ENCODE measurements around the gene CUTA.

DNA sequence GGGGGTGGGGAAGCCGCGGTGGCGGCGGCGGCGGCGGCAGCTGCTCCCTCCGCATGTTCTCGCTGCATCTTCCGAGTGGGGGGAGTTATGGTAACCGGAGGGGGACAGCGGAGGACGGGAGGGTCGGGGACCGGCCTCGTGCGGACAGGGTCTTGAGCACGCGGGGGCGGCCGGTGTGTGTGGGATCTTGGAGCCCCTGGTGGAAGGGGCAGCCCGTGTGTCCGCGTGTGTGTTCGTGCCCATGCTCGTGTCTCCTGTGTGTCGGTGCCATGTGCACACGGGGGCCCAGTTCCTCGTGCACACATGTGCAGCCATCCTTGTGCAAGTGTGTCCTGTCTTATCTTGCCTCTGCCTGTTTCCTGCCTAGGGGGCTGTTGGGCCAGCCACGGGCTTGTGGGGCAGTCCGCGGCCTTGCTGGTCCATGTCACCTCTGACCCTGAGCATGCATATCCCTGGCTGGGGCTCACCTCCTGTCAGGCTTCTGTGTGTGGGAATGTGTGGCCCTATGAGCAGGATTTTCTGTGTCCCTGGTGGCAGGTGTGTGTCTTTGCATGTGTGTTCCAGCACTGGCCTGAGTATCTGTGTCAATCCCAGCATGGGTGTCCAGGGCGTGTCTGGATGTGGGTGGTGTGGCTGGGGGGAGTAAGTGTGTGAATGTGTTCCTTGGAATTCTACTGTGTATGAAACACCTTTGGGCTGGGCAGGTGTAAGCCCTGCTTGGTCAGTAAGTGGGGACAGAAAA is 10.5 kb upstream of the CUTA start:
- TF ChIP-seq, protein P1, sequence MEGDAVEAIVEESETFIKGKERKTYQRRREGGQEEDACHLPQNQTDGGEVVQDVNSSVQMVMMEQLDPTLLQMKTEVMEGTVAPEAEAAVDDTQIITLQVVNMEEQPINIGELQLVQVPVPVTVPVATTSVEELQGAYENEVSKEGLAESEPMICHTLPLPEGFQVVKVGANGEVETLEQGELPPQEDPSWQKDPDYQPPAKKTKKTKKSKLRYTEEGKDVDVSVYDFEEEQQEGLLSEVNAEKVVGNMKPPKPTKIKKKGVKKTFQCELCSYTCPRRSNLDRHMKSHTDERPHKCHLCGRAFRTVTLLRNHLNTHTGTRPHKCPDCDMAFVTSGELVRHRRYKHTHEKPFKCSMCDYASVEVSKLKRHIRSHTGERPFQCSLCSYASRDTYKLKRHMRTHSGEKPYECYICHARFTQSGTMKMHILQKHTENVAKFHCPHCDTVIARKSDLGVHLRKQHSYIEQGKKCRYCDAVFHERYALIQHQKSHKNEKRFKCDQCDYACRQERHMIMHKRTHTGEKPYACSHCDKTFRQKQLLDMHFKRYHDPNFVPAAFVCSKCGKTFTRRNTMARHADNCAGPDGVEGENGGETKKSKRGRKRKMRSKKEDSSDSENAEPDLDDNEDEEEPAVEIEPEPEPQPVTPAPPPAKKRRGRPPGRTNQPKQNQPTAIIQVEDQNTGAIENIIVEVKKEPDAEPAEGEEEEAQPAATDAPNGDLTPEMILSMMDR (IDR thresholded peaks at IDR 0.05) = peak in 3 of 4 experiments; percentile 21 to 44 (median 37)
- no peak for TF ChIP-seq POLR2AphosphoS5 (IDR thresholded peaks at IDR 0.05)
- TF ChIP-seq POLR2A (IDR thresholded peaks at IDR 0.05) = no peak
- TF ChIP-seq EP300 (IDR thresholded peaks at IDR 0.05) = no peak
